HEK293 (cell line): ENCODE results near the gene AGAP1.

Experiments
- CTCF ChIA-PET: fragments of 350-600 bp; formaldehyde crosslinking; extraction: SDS; loops from one replicate; lab custom pipeline; 2021; ENCODE audit warnings: antibody characterized with exemption; lab: Yijun Ruan, JAX
- POLR2A ChIA-PET: fragments of 300-600 bp; formaldehyde crosslinking; extraction: SDS; loops from one replicate; lab custom pipeline; 2020; ENCODE audit warnings: antibody characterized with exemption, inconsistent platforms; lab: Yijun Ruan, JAX
- H3K27ac ChIP-seq: fragments of 200-500 bp; sonication (Bioruptor generic); 2 replicates; pipeline ENCODE4 v1.5.1; 2014; ENCODE audit warnings: low read depth, low read length, control low read depth, inconsistent platforms; ENCODE audit errors: extremely low read depth
- H3K36me3 ChIP-seq, 2 experiments: fragments of 200-500 bp in 1 of 2; sonication (Bioruptor generic) in 1 of 2; 1 replicate in 1 of 2; 2 replicates in 1 of 2; pipeline ENCODE4 v1.5.1; 2014 to 2017; ENCODE audit warnings: inconsistent platforms in 2 of 2, low read length in 2 of 2; ENCODE audit not compliant: control insufficient read depth in 2 of 2, insufficient read depth in 1 of 2
- H3K4me1 ChIP-seq: fragments of 200-500 bp; sonication (Bioruptor generic); 2 replicates; pipeline ENCODE4 v1.5.1; 2014; ENCODE audit warnings: mild to moderate bottlenecking, low read length, inconsistent platforms; ENCODE audit not compliant: control insufficient read depth, insufficient read depth
- H3K4me3 ChIP-seq: 2 replicates; pipeline ENCODE4 v1.5.1; 2011; ENCODE audit warnings: low read depth, mild to moderate bottlenecking, control low read depth, low read length, moderate library complexity
- H3K9me3 ChIP-seq: fragments of 200-500 bp; sonication (Bioruptor generic); 2 replicates; pipeline ENCODE4 v1.5.1; 2014; ENCODE audit warnings: low read depth, low read length, inconsistent platforms; ENCODE audit not compliant: control insufficient read depth, insufficient read depth
- KLF10 ChIP-seq: fragments of 450-650 bp; IDR thresholded peaks from 2 replicates; pipeline ENCODE4 v1.5.1; 2018; ENCODE audit warnings: missing biosample characterization, mild to moderate bottlenecking, missing genetic modification characterization
- MEIS1 ChIP-seq: sonication (generic); formaldehyde crosslinking; IDR thresholded peaks from 2 replicates; pipeline ENCODE4 v1.8.1; 2022; ENCODE audit warnings: missing genetic modification reagents, mild to moderate bottlenecking, borderline replicate concordance
- REPIN1 ChIP-seq: fragments of 450-650 bp; formaldehyde crosslinking; IDR thresholded peaks from 2 replicates; pipeline ENCODE4 v1.5.1; 2017; ENCODE audit warnings: missing biosample characterization, missing genetic modification characterization, low read depth
- SALL2 ChIP-seq: fragments of 450-650 bp; formaldehyde crosslinking; IDR thresholded peaks from 2 replicates; pipeline ENCODE4 v1.5.0; 2017; ENCODE audit warnings: missing biosample characterization, mild to moderate bottlenecking, missing genetic modification characterization, borderline replicate concordance
- YY1 ChIP-seq: fragments of 450-650 bp; formaldehyde crosslinking; IDR thresholded peaks from 2 replicates; pipeline ENCODE4 v1.5.1; 2018; ENCODE audit warnings: missing biosample characterization, missing genetic modification characterization
- ZBTB21 ChIP-seq: fragments of 450-650 bp; formaldehyde crosslinking; IDR thresholded peaks from 2 replicates; pipeline ENCODE4 v1.5.1; 2017; ENCODE audit warnings: missing biosample characterization, missing genetic modification characterization
- ZIC2 ChIP-seq: fragments of 450-650 bp; formaldehyde crosslinking; IDR thresholded peaks from 2 replicates; pipeline ENCODE4 v1.5.1; 2016; ENCODE audit warnings: missing biosample characterization, missing genetic modification characterization
- ZNF138 ChIP-seq: fragments of 450-650 bp; formaldehyde crosslinking; IDR thresholded peaks from 2 replicates; pipeline ENCODE4 v1.5.1; 2016; ENCODE audit warnings: missing biosample characterization, missing genetic modification characterization, borderline replicate concordance
- ZNF174 ChIP-seq: fragments of 450-650 bp; formaldehyde crosslinking; IDR thresholded peaks from 2 replicates; pipeline ENCODE4 v1.5.0; 2017; ENCODE audit warnings: missing biosample characterization, mild to moderate bottlenecking, missing genetic modification characterization
- ZNF23 ChIP-seq: fragments of 450-650 bp; formaldehyde crosslinking; IDR thresholded peaks from 2 replicates; pipeline ENCODE4 v1.5.1; 2016; ENCODE audit warnings: missing biosample characterization, missing genetic modification characterization, borderline replicate concordance
- ZNF24 ChIP-seq: fragments of 450-650 bp; formaldehyde crosslinking; IDR thresholded peaks from 2 replicates; pipeline ENCODE4 v1.5.1; 2016; ENCODE audit warnings: missing biosample characterization, missing genetic modification characterization
- ZNF324 ChIP-seq: fragments of 450-650 bp; formaldehyde crosslinking; IDR thresholded peaks from 2 replicates; pipeline ENCODE4 v1.5.1; 2016; ENCODE audit warnings: missing biosample characterization, missing genetic modification characterization
- ZNF335 ChIP-seq: fragments of 450-650 bp; formaldehyde crosslinking; conservative IDR thresholded peaks from 2 replicates; pipeline ENCODE4 v1.5.1; 2016; ENCODE audit warnings: missing biosample characterization, missing genetic modification characterization
- ZNF391 ChIP-seq: fragments of 450-650 bp; formaldehyde crosslinking; IDR thresholded peaks from 2 replicates; pipeline ENCODE4 v1.5.1; 2016; ENCODE audit warnings: low read depth, missing biosample characterization, missing genetic modification characterization, borderline replicate concordance
- ZNF433 ChIP-seq: fragments of 450-650 bp; formaldehyde crosslinking; IDR thresholded peaks from 2 replicates; pipeline ENCODE4 v1.5.1; 2016; ENCODE audit warnings: missing biosample characterization, missing genetic modification characterization, low read depth
- ZNF626 ChIP-seq: fragments of 450-650 bp; sonication (Bioruptor Pico); formaldehyde crosslinking; IDR thresholded peaks from 2 replicates; pipeline ENCODE4 v1.5.1; 2018; ENCODE audit warnings: missing biosample characterization, missing genetic modification characterization, inconsistent platforms
- TF ChIP-seq, protein P1 (sequence below): fragments of 450-650 bp; formaldehyde crosslinking; IDR thresholded peaks from 2 replicates; pipeline ENCODE4 v1.5.1; 2017; ENCODE audit warnings: missing biosample characterization, mild to moderate bottlenecking, missing genetic modification characterization, moderate library complexity
- TF ChIP-seq, protein P2 (sequence below): fragments of 450-650 bp; formaldehyde crosslinking; IDR thresholded peaks from 2 replicates; pipeline ENCODE4 v1.5.1; 2016; ENCODE audit warnings: missing biosample characterization, missing genetic modification characterization, low read depth
- TF ChIP-seq, protein P3 (sequence below): fragments of 450-650 bp; formaldehyde crosslinking; IDR thresholded peaks from 2 replicates; pipeline ENCODE4 v1.5.1; 2016; ENCODE audit warnings: missing biosample characterization, missing genetic modification characterization
- TF ChIP-seq, protein P4 (sequence below): fragments of 450-650 bp; formaldehyde crosslinking; IDR thresholded peaks from 2 replicates; pipeline ENCODE4 v1.5.1; 2016; ENCODE audit warnings: missing biosample characterization, missing genetic modification characterization
- TF ChIP-seq, protein P5 (sequence below): IDR thresholded peaks from 2 replicates; pipeline ENCODE4 v1.6.1; 2011; ENCODE audit warnings: mild to moderate bottlenecking, low read depth, low read length, borderline replicate concordance

AGAP1 gene

DNA sequence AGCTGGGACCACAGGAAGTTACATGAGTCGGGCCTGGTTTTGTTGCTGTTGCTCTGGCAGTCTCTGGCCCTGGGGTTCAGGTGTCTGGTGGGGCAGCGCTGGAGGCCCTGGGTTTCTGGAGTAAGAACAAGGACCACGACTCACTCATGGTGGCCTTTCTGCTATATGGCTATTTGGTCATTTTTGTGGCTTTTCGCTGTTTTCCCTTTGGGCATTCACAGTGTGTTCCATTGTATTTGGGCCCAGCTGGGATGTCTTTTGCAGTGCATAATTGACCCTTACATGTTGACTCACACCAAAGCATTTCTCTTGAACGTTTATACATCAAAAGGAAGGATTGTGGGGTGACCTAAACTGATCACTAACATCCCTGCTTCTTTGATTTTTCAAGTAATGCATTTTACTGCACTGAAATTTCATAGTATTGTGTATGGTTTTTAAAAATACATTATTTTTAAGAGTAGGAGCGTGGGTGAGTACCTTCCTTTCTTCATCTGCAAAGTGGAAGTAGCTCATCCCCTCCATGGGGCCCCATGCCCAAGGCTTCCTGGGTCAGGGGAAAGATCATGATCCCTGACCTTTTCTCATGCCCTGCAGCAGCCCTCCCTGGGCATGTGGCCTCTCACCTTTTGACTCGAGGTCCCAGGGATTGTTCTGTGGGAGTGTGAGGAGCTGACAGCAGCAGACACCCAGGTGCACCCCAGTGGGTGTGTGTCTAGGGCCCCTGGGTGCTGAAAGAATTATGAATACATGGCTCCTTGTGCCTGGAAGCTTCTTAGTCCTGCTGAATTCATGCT lies 225.5 kb downstream of the AGAP1 start (continued):
- TF ChIP-seq, protein P1, sequence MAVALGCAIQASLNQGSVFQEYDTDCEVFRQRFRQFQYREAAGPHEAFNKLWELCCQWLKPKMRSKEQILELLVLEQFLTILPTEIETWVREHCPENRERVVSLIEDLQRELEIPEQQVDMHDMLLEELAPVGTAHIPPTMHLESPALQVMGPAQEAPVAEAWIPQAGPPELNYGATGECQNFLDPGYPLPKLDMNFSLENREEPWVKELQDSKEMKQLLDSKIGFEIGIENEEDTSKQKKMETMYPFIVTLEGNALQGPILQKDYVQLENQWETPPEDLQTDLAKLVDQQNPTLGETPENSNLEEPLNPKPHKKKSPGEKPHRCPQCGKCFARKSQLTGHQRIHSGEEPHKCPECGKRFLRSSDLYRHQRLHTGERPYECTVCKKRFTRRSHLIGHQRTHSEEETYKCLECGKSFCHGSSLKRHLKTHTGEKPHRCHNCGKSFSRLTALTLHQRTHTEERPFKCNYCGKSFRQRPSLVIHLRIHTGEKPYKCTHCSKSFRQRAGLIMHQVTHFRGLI (tag by site-specific recombination) = no peak
- TF ChIP-seq ZNF174 = no peak

DNA sequence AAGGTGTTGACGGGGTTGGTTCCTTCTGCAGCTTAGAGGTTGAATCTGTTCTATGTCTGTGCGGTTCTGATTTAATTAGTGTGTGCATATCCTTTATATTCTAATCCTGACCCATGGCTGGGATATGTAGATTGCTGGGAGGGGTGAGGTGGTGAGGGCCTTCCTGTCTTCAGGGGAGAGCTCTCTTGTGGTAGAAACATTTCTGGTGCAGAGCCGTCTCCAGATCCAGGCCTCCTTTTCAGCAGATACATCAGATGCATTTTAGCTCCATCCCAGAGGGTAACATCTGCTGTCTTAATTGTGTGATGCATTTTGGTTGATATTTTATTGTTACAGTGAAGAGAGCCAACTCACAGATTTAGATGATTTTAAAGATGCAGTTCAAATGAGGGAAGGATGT lies 227.8 kb downstream of the AGAP1 start:
- POLR2A ChIA-PET = no interaction called here
- Histone ChIP-seq H3K27ac (no peak overlapping the region), H3K36me3 (peaks cover 0 to 14% of the 10 kb centered on the region in 2 experiments; a peak in 1 of 3 replicates), H3K9me3 (no peaks in the 10 kb centered on the region), H3K4me3 (no peak overlapping the region), H3K4me1 (peaks cover 6% of the 10 kb centered on the region)
- CTCF ChIA-PET = interaction anchor here (0.7 kb wide), 1 partner anchor 40 kb away, joined by 3 read pairs; no protein-coding TSS in a partner anchor
- TF ChIP-seq ZNF23 (tag by site-specific recombination) (no peak), SALL2 (tag by site-specific recombination) (no peak), ZNF335 (tag by site-specific recombination) (no peak), ZNF138 (tag by site-specific recombination) (no peak), YY1 (tag by site-specific recombination) (no peak)
- TF ChIP-seq, protein P2, sequence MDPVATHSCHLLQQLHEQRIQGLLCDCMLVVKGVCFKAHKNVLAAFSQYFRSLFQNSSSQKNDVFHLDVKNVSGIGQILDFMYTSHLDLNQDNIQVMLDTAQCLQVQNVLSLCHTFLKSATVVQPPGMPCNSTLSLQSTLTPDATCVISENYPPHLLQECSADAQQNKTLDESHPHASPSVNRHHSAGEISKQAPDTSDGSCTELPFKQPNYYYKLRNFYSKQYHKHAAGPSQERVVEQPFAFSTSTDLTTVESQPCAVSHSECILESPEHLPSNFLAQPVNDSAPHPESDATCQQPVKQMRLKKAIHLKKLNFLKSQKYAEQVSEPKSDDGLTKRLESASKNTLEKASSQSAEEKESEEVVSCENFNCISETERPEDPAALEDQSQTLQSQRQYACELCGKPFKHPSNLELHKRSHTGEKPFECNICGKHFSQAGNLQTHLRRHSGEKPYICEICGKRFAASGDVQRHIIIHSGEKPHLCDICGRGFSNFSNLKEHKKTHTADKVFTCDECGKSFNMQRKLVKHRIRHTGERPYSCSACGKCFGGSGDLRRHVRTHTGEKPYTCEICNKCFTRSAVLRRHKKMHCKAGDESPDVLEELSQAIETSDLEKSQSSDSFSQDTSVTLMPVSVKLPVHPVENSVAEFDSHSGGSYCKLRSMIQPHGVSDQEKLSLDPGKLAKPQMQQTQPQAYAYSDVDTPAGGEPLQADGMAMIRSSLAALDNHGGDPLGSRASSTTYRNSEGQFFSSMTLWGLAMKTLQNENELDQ (tag by site-specific recombination) = no peak
- TF ChIP-seq, protein P3, sequence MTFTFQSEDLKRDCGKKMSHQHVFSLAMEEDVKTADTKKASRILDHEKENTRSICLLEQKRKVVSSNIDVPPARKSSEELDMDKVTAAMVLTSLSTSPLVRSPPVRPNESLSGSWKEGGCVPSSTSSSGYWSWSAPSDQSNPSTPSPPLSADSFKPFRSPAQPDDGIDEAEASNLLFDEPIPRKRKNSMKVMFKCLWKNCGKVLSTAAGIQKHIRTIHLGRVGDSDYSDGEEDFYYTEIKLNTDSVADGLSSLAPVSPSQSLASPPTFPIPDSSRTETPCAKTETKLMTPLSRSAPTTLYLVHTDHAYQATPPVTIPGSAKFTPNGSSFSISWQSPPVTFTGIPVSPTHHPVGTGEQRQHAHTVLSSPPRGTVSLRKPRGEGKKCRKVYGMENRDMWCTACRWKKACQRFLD = no peak

DNA sequence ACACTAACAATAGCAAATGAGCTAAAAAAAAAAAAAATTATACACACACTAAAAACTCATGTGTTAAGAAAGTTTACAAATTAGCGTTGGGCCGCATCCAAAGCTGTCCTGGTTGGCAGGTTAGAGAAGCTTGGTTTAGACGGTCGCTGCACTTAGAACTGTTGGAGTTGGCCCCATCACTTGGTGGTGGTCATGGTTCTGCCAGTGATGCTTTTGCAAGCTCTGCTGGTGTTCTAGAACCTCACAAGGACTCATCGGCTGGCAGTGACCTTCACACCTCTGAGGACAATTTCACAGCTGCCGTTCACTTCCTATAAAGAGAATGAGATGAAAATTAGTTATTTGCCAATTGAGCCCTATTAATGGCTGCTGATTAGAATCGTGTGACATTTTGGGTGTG lies 229.0 kb downstream of the AGAP1 start:
- no peak overlapping the region for H3K27ac ChIP-seq
- TF ChIP-seq ZNF391 (tag by site-specific recombination) = no peak
- TF ChIP-seq REPIN1 (tag by site-specific recombination) = no peak
- TF ChIP-seq MEIS1 (CRISPR knock-in tag) = no peak
- no peak for TF ChIP-seq ZNF324 (tag by site-specific recombination)
- TF ChIP-seq, all 188 proteins: peak for 0
- Histone ChIP-seq H3K4me3 (no peak overlapping the region), H3K4me1 (no peaks in the 10 kb centered on the region; the same call in 1 of the 2 replicates), H3K9me3 (no peaks in the 10 kb centered on the region), H3K36me3 (peaks cover 0 to 14% of the 10 kb centered on the region in 2 experiments; a peak in 1 of 3 replicates)
- POLR2A ChIA-PET = no interaction called here
- CTCF ChIA-PET = interaction anchor here (2.0 kb wide), 1 partner anchor 23 kb away, joined by 11 read pairs; no protein-coding TSS in a partner anchor

DNA sequence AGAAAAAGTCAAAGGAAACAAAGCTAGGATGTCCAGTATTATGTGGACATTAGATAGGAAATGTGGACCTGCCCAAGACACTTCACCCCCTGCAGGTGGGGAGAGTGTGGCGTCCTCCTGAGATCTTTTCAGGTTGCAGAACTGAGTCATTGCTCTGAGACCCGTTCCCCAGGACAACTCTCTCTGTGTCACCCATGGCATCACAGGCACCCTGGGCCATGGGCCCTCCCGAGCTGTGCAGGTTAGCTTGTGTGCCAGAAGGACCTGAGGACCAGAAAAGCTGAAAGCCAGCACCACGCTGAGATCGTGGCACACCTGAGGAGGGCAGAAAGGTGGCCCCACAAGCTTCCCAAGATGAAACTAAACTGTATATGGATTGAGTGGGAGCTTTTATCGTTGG lies 229.5 kb downstream of the AGAP1 start:
- peaks cover 0 to 14% of the 10 kb centered on the region in 2 experiments; a peak in 1 of 3 replicates for H3K36me3 ChIP-seq
- H3K9me3 ChIP-seq = no peaks in the 10 kb centered on the region
- H3K4me3 ChIP-seq = no peak overlapping the region
- POLR2A ChIA-PET = no interaction called here
- CTCF ChIA-PET = interaction anchor here (1.0 to 2.0 kb wide), 2 partner anchors 23 to 587 kb away, joined by 3 to 11 read pairs; no protein-coding TSS in a partner anchor
- H3K4me1 ChIP-seq = no peaks in the 10 kb centered on the region; the same call in 1 of the 2 replicates
- H3K27ac ChIP-seq = no peak overlapping the region
- TF ChIP-seq, protein P4, sequence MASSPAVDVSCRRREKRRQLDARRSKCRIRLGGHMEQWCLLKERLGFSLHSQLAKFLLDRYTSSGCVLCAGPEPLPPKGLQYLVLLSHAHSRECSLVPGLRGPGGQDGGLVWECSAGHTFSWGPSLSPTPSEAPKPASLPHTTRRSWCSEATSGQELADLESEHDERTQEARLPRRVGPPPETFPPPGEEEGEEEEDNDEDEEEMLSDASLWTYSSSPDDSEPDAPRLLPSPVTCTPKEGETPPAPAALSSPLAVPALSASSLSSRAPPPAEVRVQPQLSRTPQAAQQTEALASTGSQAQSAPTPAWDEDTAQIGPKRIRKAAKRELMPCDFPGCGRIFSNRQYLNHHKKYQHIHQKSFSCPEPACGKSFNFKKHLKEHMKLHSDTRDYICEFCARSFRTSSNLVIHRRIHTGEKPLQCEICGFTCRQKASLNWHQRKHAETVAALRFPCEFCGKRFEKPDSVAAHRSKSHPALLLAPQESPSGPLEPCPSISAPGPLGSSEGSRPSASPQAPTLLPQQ = no peak
- TF ChIP-seq, protein P5, sequence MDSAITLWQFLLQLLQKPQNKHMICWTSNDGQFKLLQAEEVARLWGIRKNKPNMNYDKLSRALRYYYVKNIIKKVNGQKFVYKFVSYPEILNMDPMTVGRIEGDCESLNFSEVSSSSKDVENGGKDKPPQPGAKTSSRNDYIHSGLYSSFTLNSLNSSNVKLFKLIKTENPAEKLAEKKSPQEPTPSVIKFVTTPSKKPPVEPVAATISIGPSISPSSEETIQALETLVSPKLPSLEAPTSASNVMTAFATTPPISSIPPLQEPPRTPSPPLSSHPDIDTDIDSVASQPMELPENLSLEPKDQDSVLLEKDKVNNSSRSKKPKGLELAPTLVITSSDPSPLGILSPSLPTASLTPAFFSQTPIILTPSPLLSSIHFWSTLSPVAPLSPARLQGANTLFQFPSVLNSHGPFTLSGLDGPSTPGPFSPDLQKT = no peak
- TF ChIP-seq KLF10 = no peak
- no peak for TF ChIP-seq ZIC2 (tag by site-specific recombination)
- no peak for TF ChIP-seq ZBTB21 (tag by site-specific recombination)
- TF ChIP-seq ZNF24 = no peak
- TF ChIP-seq ZNF433 (tag by site-specific recombination) = no peak
- TF ChIP-seq ZNF626 (tag by site-specific recombination) = no peak
